A673 (cell line): Measurements from ENCODE around the gene EPB41L4A. TPM values are rescaled to one million over a fixed set of nuclear protein-coding genes. Genes with fewer than 3 reads are reported as not detected.

ENCODE experiments used
- BruUV-seq: library from RNA; stranded (reverse); fragments of 400-500 nt; replicated peaks from 2 replicates; lab custom pipeline; 2021; lab: Mats Ljungman, UMichigan
- CTCF ChIA-PET: fragments of 300-600 bp; sonication (Branson Sonifier 250); formaldehyde crosslinking; loops from one replicate; lab custom pipeline; 2022; ENCODE audit warnings: antibody characterized with exemption; lab: Charles Lee
- POLR2A ChIA-PET: fragments of 300-600 bp; sonication (Branson Sonifier 250); formaldehyde crosslinking; loops from one replicate; lab custom pipeline; 2022; ENCODE audit warnings: antibody characterized with exemption; ENCODE audit not compliant: low non-redundant PET; lab: Charles Lee
- DNase-seq: peaks from one replicate; pipeline ENCODE4 v3.0.0-alpha.2; 2015; ENCODE audit warnings: low spot score
- H3K27ac ChIP-seq: fragments of 200-600 bp; sonication (generic); 2 replicates; pipeline ENCODE4 v1.5.1; 2016; ENCODE audit warnings: mixed run types, low read depth, mild to moderate bottlenecking, mixed read lengths, antibody characterized with exemption, low read length; ENCODE audit not compliant: poor library complexity, severe bottlenecking
- H3K27me3 ChIP-seq: fragments of 200-600 bp; sonication (generic); replicated peaks from 2 replicates; pipeline ENCODE4 v1.6.1; 2017; ENCODE audit warnings: mixed run types, low read depth, mild to moderate bottlenecking, mixed read lengths, antibody characterized with exemption, low read length; ENCODE audit not compliant: insufficient read depth, poor library complexity
- H3K36me3 ChIP-seq: fragments of 200-600 bp; sonication (generic); 2 replicates; pipeline ENCODE4 v1.6.1; 2016; ENCODE audit warnings: mixed run types, mild to moderate bottlenecking, mixed read lengths, antibody characterized with exemption, low read length; ENCODE audit not compliant: insufficient read depth, poor library complexity, severe bottlenecking
- H3K4me1 ChIP-seq: fragments of 200-600 bp; sonication (generic); 2 replicates; pipeline ENCODE4 v1.6.1; 2017; ENCODE audit warnings: mixed run types, mild to moderate bottlenecking, mixed read lengths, antibody characterized with exemption, low read length; ENCODE audit not compliant: insufficient read depth, poor library complexity, severe bottlenecking
- H3K4me3 ChIP-seq: fragments of 200-600 bp; sonication (generic); 2 replicates; pipeline ENCODE4 v1.5.1; 2016; ENCODE audit warnings: low read depth, mixed run types, mild to moderate bottlenecking, mixed read lengths, low read length; ENCODE audit not compliant: poor library complexity, severe bottlenecking
- H3K9me3 ChIP-seq: fragments of 200-600 bp; sonication (generic); 2 replicates; pipeline ENCODE4 v1.6.1; 2016; ENCODE audit warnings: mixed run types, low read depth, mild to moderate bottlenecking, mixed read lengths, antibody characterized with exemption, low read length; ENCODE audit not compliant: poor library complexity, severe bottlenecking
- CTCF ChIP-seq: fragments of 300-800, 200-600 bp; sonication (generic); conservative IDR thresholded peaks from 2 replicates; pipeline ENCODE4 v1.5.1; 2017; ENCODE audit warnings: low read depth, mild to moderate bottlenecking, antibody characterized with exemption, low read length, moderate library complexity, mixed read lengths
- EZH2 ChIP-seq: fragments of 200-600 bp; sonication (generic); IDR thresholded peaks from 2 replicates; pipeline ENCODE4 v1.6.1; 2017; ENCODE audit warnings: borderline replicate concordance, low read depth, mild to moderate bottlenecking, mixed read lengths, antibody characterized with exemption, low read length; ENCODE audit not compliant: poor library complexity, severe bottlenecking
- intact Hi-C: fragments of 100-400 bp; cut with micrococcal nuclease; formaldehyde crosslinking; loops from one replicate; pipeline ENCODE4 v1.10.0; 2022; ENCODE audit not compliant: unreplicated experiment
- total RNA-seq: library from RNA; stranded (reverse); gene quantifications from 2 replicates; pipeline ENCODE4 v1.2.3, GENCODE V29; 2021

EPB41L4A gene
- total RNA-seq, 1 experiment from 2014 or later: not detected

GRCh38 chr5:112346411-112347044 lies 72.5 kb downstream of the EPB41L4A start:
- Histone ChIP-seq H3K4me1 (no peaks in the 10 kb centered on the region), H3K36me3 (no peaks in the 10 kb centered on the region), H3K27ac (no peak overlapping the region), H3K27me3 (no peaks in the 10 kb centered on the region), H3K9me3 (no peaks in the 10 kb centered on the region), H3K4me3 (no peak overlapping the region)
- no peak for DNase-seq
- CTCF ChIA-PET: no interaction called here
- no TSS peak for BruUV-seq
- intact Hi-C loops: no loop called here
- TF ChIP-seq EZH2 (no peak), CTCF (no peak)
- POLR2A ChIA-PET: no interaction called here

- no peaks in the 10 kb centered on the region for H3K27me3 ChIP-seq
- TF ChIP-seq CTCF (no peak), EZH2 (no peak)
- ChIA-PET POLR2A (no interaction called here), CTCF (no interaction called here)
- H3K4me3 ChIP-seq: no peak overlapping the region
- no peak for DNase-seq
- H3K4me1 ChIP-seq: no peaks in the 10 kb centered on the region
- no TSS peak for BruUV-seq
- no peaks in the 10 kb centered on the region for H3K36me3 ChIP-seq
- H3K9me3 ChIP-seq: no peaks in the 10 kb centered on the region
- no peak overlapping the region for H3K27ac ChIP-seq
- intact Hi-C loops: no loop called here
Observed at GRCh38 chr5:112344540-112344939, 74.5 kb downstream of the EPB41L4A start.

- no peak for TF ChIP-seq CTCF
- no peak for TF ChIP-seq EZH2
- CTCF ChIA-PET: no interaction called here
- H3K9me3 ChIP-seq: no peaks in the 10 kb centered on the region
- H3K36me3 ChIP-seq: no peaks in the 10 kb centered on the region
- H3K27me3 ChIP-seq: no peaks in the 10 kb centered on the region
- POLR2A ChIA-PET: no interaction called here
- no peak overlapping the region for H3K27ac ChIP-seq
- no peaks in the 10 kb centered on the region for H3K4me1 ChIP-seq
- no TSS peak for BruUV-seq
- intact Hi-C loops: no loop called here
- no peak overlapping the region for H3K4me3 ChIP-seq
- DNase-seq: no peak
Observed at GRCh38 chr5:112342389-112342788, 76.7 kb downstream of the EPB41L4A start.
